DOHH2 (cell line): ENCODE measurements around the gene P3H3.
"Not testable (repeated sequence)": the region's sequence is repeated elsewhere in the genome, so short reads cannot be mapped to it uniquely, and the experiment has no call there.

Experiments used
- H3F3A ChIP-seq: fragments of 200-600 bp; sonication (generic), shearing (Covaris generic); 2 replicates; pipeline ENCODE4 v1.6.0; 2016; ENCODE audit warnings: antibody characterized with exemption, mild to moderate bottlenecking; ENCODE audit not compliant: control insufficient read depth, insufficient read depth
- H3K27ac ChIP-seq: fragments of 200-600 bp; sonication (generic); 2 replicates; pipeline ENCODE4 v1.5.1; 2014; ENCODE audit warnings: low read depth, mild to moderate bottlenecking, low read length, moderate library complexity
- H3K27me3 ChIP-seq: fragments of 200-600 bp; sonication (generic); 2 replicates; pipeline ENCODE4 v1.6.1; 2014; ENCODE audit warnings: mild to moderate bottlenecking, low read length, mixed read lengths; ENCODE audit not compliant: control insufficient read depth
- H3K36me3 ChIP-seq: fragments of 200-600 bp; sonication (generic); 2 replicates; pipeline ENCODE4 v1.6.1; 2014; ENCODE audit warnings: mild to moderate bottlenecking, low read length, moderate library complexity, mixed read lengths; ENCODE audit not compliant: control insufficient read depth
- H3K4me1 ChIP-seq: fragments of 200-600 bp; sonication (generic); 2 replicates; pipeline ENCODE4 v1.6.1; 2014; ENCODE audit warnings: mild to moderate bottlenecking, low read length, mixed read lengths; ENCODE audit not compliant: control insufficient read depth
- H3K4me2 ChIP-seq: fragments of 200-600 bp; sonication (generic); 2 replicates; pipeline ENCODE4 v1.6.0; 2014; ENCODE audit warnings: mild to moderate bottlenecking, low read length, moderate library complexity
- H3K4me3 ChIP-seq: fragments of 200-600 bp; sonication (generic); 2 replicates; pipeline ENCODE4 v1.5.1; 2014; ENCODE audit warnings: mild to moderate bottlenecking, low read length, mixed read lengths
- H3K79me2 ChIP-seq: fragments of 200-600 bp; sonication (generic); 2 replicates; pipeline ENCODE4 v1.6.1; 2014; ENCODE audit warnings: mild to moderate bottlenecking, low read length, mixed read lengths; ENCODE audit not compliant: control insufficient read depth
- H3K9me2 ChIP-seq: fragments of 200-600 bp; sonication (generic); replicated peaks from 2 replicates; pipeline ENCODE4 v1.6.1; 2014; ENCODE audit warnings: mild to moderate bottlenecking, low read length, mixed read lengths; ENCODE audit not compliant: control insufficient read depth
- H3K9me3 ChIP-seq: fragments of 200-600 bp; sonication (generic); 2 replicates; pipeline ENCODE4 v1.6.1; 2014; ENCODE audit warnings: antibody characterized with exemption, low read length, mixed read lengths; ENCODE audit not compliant: control insufficient read depth, insufficient read depth
- H4K20me1 ChIP-seq: fragments of 200-600 bp; sonication (generic); 2 replicates; pipeline ENCODE4 v1.6.0; 2014; ENCODE audit warnings: low read depth, mild to moderate bottlenecking, antibody characterized with exemption, low read length, moderate library complexity; ENCODE audit not compliant: control insufficient read depth, insufficient read depth
- EZH2phosphoT487 ChIP-seq: fragments of 200-600 bp; sonication (generic); IDR thresholded peaks from 2 replicates; pipeline ENCODE4 v1.6.1; 2017; ENCODE audit warnings: borderline replicate concordance, mild to moderate bottlenecking, antibody characterized with exemption, low read length, moderate library complexity, mixed read lengths
- TF ChIP-seq, protein P1 (sequence below): fragments of 200-600 bp; sonication (generic); IDR thresholded peaks from one replicate; pipeline ENCODE4 v1.5.1; 2014; ENCODE audit warnings: antibody characterized with exemption, mild to moderate bottlenecking, low read depth, low read length; ENCODE audit not compliant: poor library complexity, severe bottlenecking

The P3H3 gene

DNA sequence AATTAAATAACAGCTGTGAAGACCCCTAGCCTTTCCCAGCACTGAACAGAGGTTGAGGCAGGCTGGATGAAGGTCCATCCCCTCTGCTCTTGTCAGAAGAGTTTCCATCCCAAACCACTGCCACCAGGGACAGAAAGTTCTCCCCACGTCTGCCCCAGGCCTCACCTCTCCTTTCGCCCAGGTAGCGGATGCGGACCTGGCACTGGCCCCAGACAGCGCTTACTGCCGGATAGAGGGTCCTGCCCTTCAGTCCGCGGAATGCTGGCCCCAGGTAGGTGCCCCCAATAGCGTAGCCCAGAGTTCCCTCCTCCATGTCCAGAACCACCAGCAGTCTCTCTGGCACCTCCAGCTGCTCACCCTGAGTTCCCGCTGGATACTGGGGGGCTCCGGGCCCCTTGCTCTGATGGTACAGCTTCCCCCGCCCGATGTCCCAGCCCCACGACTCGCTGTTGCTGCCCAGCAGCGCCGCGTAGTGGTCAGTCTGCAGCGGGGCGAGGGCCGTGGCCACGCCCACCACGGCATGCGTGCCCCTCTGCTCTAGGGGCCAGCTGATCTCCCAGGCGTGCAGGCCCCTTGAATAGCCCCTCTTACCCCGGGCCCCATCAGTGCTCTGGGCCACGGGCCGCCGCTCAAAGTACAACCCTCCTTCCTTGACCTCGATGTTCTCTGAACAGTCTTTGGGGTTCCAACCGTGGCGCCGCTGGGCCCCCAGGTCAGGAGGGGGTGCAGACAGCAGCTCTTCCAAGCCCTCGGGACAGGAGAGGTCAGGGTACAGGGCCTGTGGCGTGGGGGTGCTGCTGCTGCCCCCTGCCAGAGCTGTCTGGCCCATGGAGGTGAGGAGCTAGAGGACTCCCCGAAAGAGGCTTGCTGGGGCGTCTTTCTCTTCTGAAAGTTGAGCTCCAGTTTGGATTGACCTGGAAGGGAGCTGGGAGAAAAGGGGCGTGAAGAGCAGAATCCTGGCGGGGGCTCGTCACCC, 44.2 kb downstream of the P3H3 start:
- H4K20me1 ChIP-seq = peaks cover 24% of the 10 kb centered on the region
- no peaks in the 10 kb centered on the region for H3K9me3 ChIP-seq
- H3K9me2 ChIP-seq = no peaks in the 10 kb centered on the region
- H3K27ac ChIP-seq = peak overlapping the region; percentile 61
- H3K36me3 ChIP-seq = peaks cover 66% of the 10 kb centered on the region
- H3F3A ChIP-seq = peaks cover 34% of the 10 kb centered on the region
- TF ChIP-seq EZH2phosphoT487 = no peak
- TF ChIP-seq, protein P1, sequence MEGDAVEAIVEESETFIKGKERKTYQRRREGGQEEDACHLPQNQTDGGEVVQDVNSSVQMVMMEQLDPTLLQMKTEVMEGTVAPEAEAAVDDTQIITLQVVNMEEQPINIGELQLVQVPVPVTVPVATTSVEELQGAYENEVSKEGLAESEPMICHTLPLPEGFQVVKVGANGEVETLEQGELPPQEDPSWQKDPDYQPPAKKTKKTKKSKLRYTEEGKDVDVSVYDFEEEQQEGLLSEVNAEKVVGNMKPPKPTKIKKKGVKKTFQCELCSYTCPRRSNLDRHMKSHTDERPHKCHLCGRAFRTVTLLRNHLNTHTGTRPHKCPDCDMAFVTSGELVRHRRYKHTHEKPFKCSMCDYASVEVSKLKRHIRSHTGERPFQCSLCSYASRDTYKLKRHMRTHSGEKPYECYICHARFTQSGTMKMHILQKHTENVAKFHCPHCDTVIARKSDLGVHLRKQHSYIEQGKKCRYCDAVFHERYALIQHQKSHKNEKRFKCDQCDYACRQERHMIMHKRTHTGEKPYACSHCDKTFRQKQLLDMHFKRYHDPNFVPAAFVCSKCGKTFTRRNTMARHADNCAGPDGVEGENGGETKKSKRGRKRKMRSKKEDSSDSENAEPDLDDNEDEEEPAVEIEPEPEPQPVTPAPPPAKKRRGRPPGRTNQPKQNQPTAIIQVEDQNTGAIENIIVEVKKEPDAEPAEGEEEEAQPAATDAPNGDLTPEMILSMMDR = peak; percentile 92
- peak overlapping the region; percentile 88 for H3K4me2 ChIP-seq
- no peaks in the 10 kb centered on the region; the same call in 1 of the 2 replicates for H3K27me3 ChIP-seq
- H3K79me2 ChIP-seq = peaks cover 34% of the 10 kb centered on the region
- H3K4me1 ChIP-seq = peaks cover 46% of the 10 kb centered on the region
- H3K4me3 ChIP-seq = peak overlapping the region; percentile 78

DNA sequence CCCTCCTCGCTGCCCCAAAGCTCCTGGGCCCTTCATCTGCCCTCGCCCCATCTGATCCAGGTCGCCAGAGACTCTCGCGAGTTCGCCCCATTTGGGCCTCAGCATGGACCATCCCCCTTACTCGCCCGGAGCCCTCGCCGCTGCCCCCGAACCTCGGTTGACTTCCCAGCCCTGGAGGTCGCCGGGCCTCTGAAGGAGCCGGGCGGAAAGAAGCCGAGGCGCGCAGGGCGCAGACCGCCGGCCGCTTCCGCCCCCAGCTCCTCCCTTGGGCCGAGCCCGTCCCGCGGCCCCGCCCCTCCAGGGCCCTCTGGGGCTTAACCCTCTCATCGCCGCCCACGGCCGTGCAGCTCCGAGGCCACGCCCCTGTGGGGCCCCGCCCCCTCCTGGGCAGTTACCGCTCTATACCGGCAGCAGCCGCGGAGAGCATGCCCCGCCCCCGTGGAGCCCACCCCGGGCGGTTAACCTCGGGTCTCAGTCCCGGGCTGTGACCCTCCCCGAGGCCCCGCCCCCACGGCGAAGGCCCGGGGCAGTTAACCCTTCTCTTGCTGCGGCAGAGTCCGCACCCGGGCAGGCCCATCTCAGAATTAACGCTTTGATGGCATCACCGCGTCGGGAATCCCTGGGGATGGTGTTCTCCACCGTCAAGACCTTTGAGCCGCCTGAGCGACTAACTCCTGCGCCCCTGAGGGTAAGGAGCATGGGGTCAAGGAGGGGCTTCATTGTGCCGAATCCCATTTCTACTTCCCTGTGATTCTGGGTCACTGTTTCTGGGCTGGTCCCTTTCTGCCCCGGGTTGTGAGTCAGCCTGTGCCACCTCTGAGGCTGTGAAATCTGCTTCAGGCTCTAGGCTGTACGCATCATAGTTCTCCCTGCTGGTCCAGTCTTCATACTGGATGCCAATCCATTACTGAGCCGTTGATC, 45.1 kb downstream of the P3H3 start, which contains the start of gene SPSB2:
Gene SPSB2, minus strand, starts transcription at position 210 of the 921 bp plus-strand sequence. CDS start 402 bp downstream, outside the sequence.
- H3K27ac ChIP-seq = peak within 1 kb of the TSS; percentile 61
- peaks cover 58% of the 10 kb centered on the region for H3K36me3 ChIP-seq
- H3K4me3 ChIP-seq = peak within 1 kb of the TSS; percentile 78
- peaks cover 24% of the 10 kb centered on the region for H3K79me2 ChIP-seq
- no peaks in the 10 kb centered on the region for H3K9me2 ChIP-seq
- H3K27me3 ChIP-seq = no peaks in the 10 kb centered on the region; the same call in 1 of the 2 replicates
- peaks cover 46% of the 10 kb centered on the region for H3K4me1 ChIP-seq
- H3F3A ChIP-seq = peaks cover 32% of the 10 kb centered on the region
- TF ChIP-seq EZH2phosphoT487 = no peak
- TF ChIP-seq, protein P1 = no peak
- H3K4me2 ChIP-seq = peak within 1 kb of the TSS; percentile 88
- H4K20me1 ChIP-seq = peaks cover 20% of the 10 kb centered on the region
- H3K9me3 ChIP-seq = no peaks in the 10 kb centered on the region

DNA sequence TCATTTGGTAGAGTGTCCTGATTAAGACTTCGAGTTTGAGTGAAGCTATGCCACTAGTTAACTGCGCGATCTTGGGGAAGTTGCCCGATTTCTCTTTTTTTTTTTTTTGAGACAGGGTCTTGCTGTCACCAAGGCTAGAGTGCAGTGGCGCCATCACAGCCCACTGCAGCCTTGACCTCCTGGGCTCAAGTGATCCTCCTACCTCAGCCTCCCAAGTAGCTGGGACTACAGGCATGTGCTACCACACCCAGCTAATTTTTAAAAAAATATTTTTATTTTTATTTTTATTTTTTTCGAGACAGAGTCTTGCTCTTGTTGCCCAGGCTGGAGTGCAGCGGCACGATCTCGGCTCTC, 45.8 kb downstream of the P3H3 start:
- Histone ChIP-seq H3K4me1 (peaks cover 42% of the 10 kb centered on the region), H4K20me1 (peaks cover 14% of the 10 kb centered on the region), H3K4me2 (peak overlapping the region; percentile 88), H3K36me3 (peaks cover 51% of the 10 kb centered on the region), H3K79me2 (peaks cover 17% of the 10 kb centered on the region), H3K4me3 (peak overlapping the region; percentile 78), H3F3A (peaks cover 28% of the 10 kb centered on the region)
- not testable (repeated sequence) for H3K27ac ChIP-seq, H3K9me2 ChIP-seq, H3K27me3 ChIP-seq, H3K9me3 ChIP-seq

DNA sequence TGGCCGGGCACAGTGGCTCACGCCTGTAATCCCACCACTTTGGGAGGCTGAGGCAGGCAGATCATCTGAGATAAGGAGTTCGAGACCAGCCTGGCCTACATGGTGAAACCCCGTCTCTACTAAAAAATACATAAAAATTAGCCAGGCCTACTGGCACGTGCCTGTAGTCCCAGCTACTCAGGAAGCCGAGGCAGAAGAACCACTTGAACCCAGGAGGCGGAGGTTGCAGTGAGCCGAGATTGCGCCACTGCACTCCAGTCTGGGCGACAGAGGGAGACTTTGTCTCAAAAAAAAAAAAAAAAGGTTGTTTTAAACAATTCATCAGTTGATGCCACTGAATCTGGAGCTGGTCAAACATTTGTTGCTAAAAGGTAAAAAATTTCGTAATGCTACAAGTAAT, 51.6 kb downstream of the P3H3 start:
- H3K4me3 ChIP-seq, H3K4me2 ChIP-seq, H3K79me2 ChIP-seq, H3K4me1 ChIP-seq, H3F3A ChIP-seq, H4K20me1 ChIP-seq, H3K27ac ChIP-seq, H3K9me3 ChIP-seq, H3K9me2 ChIP-seq, H3K27me3 ChIP-seq: not testable (repeated sequence)
- peaks cover 11% of the 10 kb centered on the region for H3K36me3 ChIP-seq
